ENCODE data around the gene CCDC188. TPM values are rescaled to one million over a fixed set of nuclear protein-coding genes. Genes with fewer than 3 reads are reported as not detected.
"Not testable (repeated sequence)": the region's sequence is repeated elsewhere in the genome, so short reads cannot be mapped to it uniquely, and the experiment has no call there.

Gene CCDC188
- total RNA-seq, 1 experiment from 2014 or later = not detected

DNA sequence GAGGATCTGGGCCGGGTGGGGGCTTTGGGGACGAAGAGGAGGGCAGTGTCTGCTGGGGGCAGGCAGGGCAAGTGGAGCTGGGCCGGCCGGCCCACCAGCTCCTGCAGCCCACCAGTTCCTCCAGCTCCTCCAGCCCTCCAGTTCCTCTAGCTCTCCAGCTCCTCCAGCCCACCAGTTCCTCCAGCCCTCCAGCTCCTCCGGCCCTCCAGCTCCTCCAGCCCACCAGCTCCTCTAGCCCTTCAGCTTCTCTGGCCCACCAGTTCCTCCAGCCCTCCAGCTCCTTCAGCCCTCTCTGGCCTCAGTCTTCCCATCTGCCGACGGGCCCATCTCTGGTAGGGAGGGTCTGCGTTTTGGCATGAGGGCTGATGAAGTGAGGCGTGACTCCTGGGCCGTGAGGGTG lies 9.2 kb upstream of the CCDC188 start:
- H3K4me1 ChIP-seq (ENCODE audit: control insufficient read depth, insufficient read depth, low read length) = no peaks in the 10 kb centered on the region
- ATAC-seq = no peak
- no peaks in the 10 kb centered on the region for H3K9me3 ChIP-seq (ENCODE audit: control insufficient read depth, insufficient read depth, low read depth, low read length)
- CTCF ChIA-PET = no interaction called here
- in situ Hi-C loops (cut with HindIII; ENCODE audit: low pct_unique_long_range_greater_than_20kb, low sequenced_read_pairs) (no loop called here), intact Hi-C loops (cut with micrococcal nuclease; ENCODE audit: unreplicated experiment) (no loop called here)
- TF ChIP-seq SIN3A (IDR thresholded peaks at IDR 0.05; ENCODE audit: borderline replicate concordance, insufficient read depth, low read depth, low read length) (no peak), POLR2AphosphoS5 (IDR thresholded peaks at IDR 0.05; ENCODE audit: low read depth, low read length) (no peak), TCF7L2 (IDR thresholded peaks at IDR 0.05; ENCODE audit: low read depth, low read length) (no peak)
- TF ChIP-seq, protein P1, sequence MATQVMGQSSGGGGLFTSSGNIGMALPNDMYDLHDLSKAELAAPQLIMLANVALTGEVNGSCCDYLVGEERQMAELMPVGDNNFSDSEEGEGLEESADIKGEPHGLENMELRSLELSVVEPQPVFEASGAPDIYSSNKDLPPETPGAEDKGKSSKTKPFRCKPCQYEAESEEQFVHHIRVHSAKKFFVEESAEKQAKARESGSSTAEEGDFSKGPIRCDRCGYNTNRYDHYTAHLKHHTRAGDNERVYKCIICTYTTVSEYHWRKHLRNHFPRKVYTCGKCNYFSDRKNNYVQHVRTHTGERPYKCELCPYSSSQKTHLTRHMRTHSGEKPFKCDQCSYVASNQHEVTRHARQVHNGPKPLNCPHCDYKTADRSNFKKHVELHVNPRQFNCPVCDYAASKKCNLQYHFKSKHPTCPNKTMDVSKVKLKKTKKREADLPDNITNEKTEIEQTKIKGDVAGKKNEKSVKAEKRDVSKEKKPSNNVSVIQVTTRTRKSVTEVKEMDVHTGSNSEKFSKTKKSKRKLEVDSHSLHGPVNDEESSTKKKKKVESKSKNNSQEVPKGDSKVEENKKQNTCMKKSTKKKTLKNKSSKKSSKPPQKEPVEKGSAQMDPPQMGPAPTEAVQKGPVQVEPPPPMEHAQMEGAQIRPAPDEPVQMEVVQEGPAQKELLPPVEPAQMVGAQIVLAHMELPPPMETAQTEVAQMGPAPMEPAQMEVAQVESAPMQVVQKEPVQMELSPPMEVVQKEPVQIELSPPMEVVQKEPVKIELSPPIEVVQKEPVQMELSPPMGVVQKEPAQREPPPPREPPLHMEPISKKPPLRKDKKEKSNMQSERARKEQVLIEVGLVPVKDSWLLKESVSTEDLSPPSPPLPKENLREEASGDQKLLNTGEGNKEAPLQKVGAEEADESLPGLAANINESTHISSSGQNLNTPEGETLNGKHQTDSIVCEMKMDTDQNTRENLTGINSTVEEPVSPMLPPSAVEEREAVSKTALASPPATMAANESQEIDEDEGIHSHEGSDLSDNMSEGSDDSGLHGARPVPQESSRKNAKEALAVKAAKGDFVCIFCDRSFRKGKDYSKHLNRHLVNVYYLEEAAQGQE (IDR thresholded peaks at IDR 0.05; ENCODE audit: insufficient read depth in 1 of 2, low read depth in 2 of 2, low read length in 1 of 2) = no peak
- TF ChIP-seq, protein P2, sequence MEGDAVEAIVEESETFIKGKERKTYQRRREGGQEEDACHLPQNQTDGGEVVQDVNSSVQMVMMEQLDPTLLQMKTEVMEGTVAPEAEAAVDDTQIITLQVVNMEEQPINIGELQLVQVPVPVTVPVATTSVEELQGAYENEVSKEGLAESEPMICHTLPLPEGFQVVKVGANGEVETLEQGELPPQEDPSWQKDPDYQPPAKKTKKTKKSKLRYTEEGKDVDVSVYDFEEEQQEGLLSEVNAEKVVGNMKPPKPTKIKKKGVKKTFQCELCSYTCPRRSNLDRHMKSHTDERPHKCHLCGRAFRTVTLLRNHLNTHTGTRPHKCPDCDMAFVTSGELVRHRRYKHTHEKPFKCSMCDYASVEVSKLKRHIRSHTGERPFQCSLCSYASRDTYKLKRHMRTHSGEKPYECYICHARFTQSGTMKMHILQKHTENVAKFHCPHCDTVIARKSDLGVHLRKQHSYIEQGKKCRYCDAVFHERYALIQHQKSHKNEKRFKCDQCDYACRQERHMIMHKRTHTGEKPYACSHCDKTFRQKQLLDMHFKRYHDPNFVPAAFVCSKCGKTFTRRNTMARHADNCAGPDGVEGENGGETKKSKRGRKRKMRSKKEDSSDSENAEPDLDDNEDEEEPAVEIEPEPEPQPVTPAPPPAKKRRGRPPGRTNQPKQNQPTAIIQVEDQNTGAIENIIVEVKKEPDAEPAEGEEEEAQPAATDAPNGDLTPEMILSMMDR (IDR thresholded peaks at IDR 0.05) = no peak
- BruUV-seq (replicated peaks) = no TSS peak
- no peak overlapping the region for H3K27ac ChIP-seq (ENCODE audit: low read length)
- H3K4me3 ChIP-seq (ENCODE audit: low read depth in 2 of 2, low read length in 2 of 2) = no peak overlapping the region
- H3K36me3 ChIP-seq (ENCODE audit: control insufficient read depth, insufficient read depth, low read length) = no peaks in the 10 kb centered on the region
- POLR2A ChIA-PET = no interaction called here
- DNase-seq (ENCODE audit: low read depth, low spot score) = no peak
- H3K27me3 ChIP-seq (ENCODE audit: control insufficient read depth, insufficient read depth, low read length) = no peaks in the 10 kb centered on the region

DNA sequence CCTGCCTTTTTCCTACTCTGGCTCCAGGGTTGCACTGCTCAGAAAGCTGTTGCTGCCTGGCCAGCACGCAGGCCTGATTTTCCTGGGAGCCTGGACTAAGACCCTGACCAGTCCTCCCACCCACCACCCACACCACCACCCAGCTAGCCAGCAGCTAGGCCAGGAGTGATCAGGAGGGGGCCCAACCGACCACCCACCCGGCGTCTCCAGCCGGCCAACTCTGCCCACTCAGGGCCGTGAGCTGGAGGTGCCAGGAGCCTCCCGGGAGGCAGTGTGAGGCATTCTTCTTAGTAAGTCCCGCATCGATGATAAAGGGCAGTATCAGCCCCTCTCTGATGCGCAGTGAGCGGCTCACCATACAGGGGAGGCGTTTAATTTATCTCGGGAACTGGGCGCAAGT lies 8.7 kb upstream of the CCDC188 start:
- intact Hi-C loops (cut with micrococcal nuclease; ENCODE audit: unreplicated experiment); in situ Hi-C loops (cut with HindIII; ENCODE audit: low pct_unique_long_range_greater_than_20kb, low sequenced_read_pairs); H3K27me3 ChIP-seq (ENCODE audit: control insufficient read depth, insufficient read depth, low read length); DNase-seq (ENCODE audit: low read depth, low spot score); ATAC-seq; H3K27ac ChIP-seq (ENCODE audit: low read length); POLR2A ChIA-PET; CTCF ChIA-PET; H3K9me3 ChIP-seq (ENCODE audit: control insufficient read depth, insufficient read depth, low read depth, low read length); H3K36me3 ChIP-seq (ENCODE audit: control insufficient read depth, insufficient read depth, low read length); H3K4me1 ChIP-seq (ENCODE audit: control insufficient read depth, insufficient read depth, low read length); H3K4me3 ChIP-seq (ENCODE audit: low read depth in 2 of 2, low read length in 2 of 2); BruUV-seq (replicated peaks): not testable (repeated sequence)

DNA sequence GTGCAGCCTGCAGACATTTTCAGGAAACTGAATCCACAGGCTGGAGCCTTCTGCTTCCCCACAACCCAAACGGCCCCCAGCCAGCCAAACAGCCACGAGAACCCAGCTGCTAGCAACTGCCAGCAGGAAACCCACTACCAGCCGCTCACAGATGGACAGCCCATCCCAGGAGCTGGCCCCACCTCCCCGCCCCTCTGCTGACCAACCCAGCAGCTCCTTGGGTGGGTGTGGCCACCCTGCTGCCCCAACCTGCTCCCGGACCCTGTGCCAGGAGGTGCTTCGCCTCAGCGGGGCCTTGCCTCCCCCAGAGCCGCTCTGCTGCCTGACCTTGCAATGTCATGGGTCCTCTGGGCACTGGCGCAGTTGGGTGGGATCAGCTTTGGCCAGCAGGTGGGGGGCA lies 8.2 kb upstream of the CCDC188 start:
- H3K4me1 ChIP-seq (ENCODE audit: control insufficient read depth, insufficient read depth, low read length) = no peaks in the 10 kb centered on the region
- ATAC-seq = no peak
- H3K9me3 ChIP-seq (ENCODE audit: control insufficient read depth, insufficient read depth, low read depth, low read length) = no peaks in the 10 kb centered on the region
- no peak for DNase-seq (ENCODE audit: low read depth, low spot score)
- no TSS peak for BruUV-seq (replicated peaks)
- ChIA-PET POLR2A (no interaction called here), CTCF (no interaction called here)
- in situ Hi-C loops (cut with HindIII; ENCODE audit: low pct_unique_long_range_greater_than_20kb, low sequenced_read_pairs) = no loop called here
- no peaks in the 10 kb centered on the region for H3K27me3 ChIP-seq (ENCODE audit: control insufficient read depth, insufficient read depth, low read length)
- intact Hi-C loops (cut with micrococcal nuclease; ENCODE audit: unreplicated experiment) = no loop called here
- no peak overlapping the region for H3K4me3 ChIP-seq (ENCODE audit: low read depth in 2 of 2, low read length in 2 of 2)
- TF ChIP-seq, protein P2 (IDR thresholded peaks at IDR 0.05) = no peak
- TF ChIP-seq POLR2AphosphoS5 (IDR thresholded peaks at IDR 0.05; ENCODE audit: low read depth, low read length) (no peak), SIN3A (IDR thresholded peaks at IDR 0.05; ENCODE audit: borderline replicate concordance, insufficient read depth, low read depth, low read length) (no peak), TCF7L2 (IDR thresholded peaks at IDR 0.05; ENCODE audit: low read depth, low read length) (no peak)
- TF ChIP-seq, protein P1 (IDR thresholded peaks at IDR 0.05; ENCODE audit: insufficient read depth in 1 of 2, low read depth in 2 of 2, low read length in 1 of 2) = no peak
- H3K36me3 ChIP-seq (ENCODE audit: control insufficient read depth, insufficient read depth, low read length) = no peaks in the 10 kb centered on the region
- H3K27ac ChIP-seq (ENCODE audit: low read length) = no peak overlapping the region
